Testis (tissue), 2 donors: ENCODE measurements around the gene MOK.

Source experiments
- CTCF ChIP-seq, 3 experiments: fragments of 450-650 bp in 2 of 3; fragments of 200-600 bp in 1 of 3; sonication (generic) in 1 of 3; IDR thresholded peaks; one replicate each; pipeline ENCODE4 v1.5.1; 2016 to 2019; ENCODE audit warnings: antibody characterized with exemption in 3 of 3, mild to moderate bottlenecking in 2 of 3, moderate library complexity in 1 of 3
- POLR2A ChIP-seq: fragments of 450-650 bp; IDR thresholded peaks from one replicate; pipeline ENCODE4 v1.6.1; 2017; ENCODE audit warnings: antibody characterized with exemption, mild to moderate bottlenecking, moderate library complexity

GRCh38 chr14:102335163-102335562 lies 30.2 kb upstream of the MOK start:
- TF ChIP-seq POLR2A (no peak), CTCF (IDR thresholded peaks at IDR 0.05) (no peak)
